ENCODE data around the gene CCDC177.

DNA sequence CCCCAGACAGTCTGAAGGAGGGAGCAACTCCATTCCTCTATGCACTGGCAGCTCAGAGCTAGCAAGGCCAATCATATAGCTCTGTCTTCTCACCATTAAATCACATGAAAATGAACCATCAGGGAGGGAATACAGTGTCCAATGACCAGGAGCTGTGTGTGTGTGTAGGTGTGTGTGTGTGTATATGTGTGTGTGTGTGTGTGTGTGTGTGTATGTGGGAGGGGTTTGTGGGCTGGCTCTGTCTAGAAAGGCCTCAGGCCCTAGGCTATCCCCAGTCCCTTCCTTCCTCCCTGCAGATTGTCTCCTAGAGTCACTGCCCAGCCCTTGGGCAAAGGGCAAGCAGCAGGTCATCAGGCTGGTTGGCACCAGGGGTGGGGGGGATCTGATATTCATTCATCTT, 31.1 kb upstream of the CCDC177 start:
- no peak for TF ChIP-seq CTCF (IDR thresholded peaks at IDR 0.05)
- no peak for TF ChIP-seq POLR2A (IDR thresholded peaks at IDR 0.05)

All from body of pancreas (tissue), 4 donors.